SK-N-MC (cell line): Measurements from ENCODE around the gene PLXDC1.

Experiments
- EZH2 ChIP-seq: fragments of 200-600 bp; sonication (generic); IDR thresholded peaks from one replicate; pipeline ENCODE4 v1.6.1; 2017; ENCODE audit warnings: antibody characterized with exemption
- POLR2AphosphoS5 ChIP-seq: IDR thresholded peaks from 2 replicates; pipeline ENCODE4 v1.6.1; 2012; ENCODE audit warnings: mild to moderate bottlenecking, low read depth, low read length, borderline replicate concordance

DNA sequence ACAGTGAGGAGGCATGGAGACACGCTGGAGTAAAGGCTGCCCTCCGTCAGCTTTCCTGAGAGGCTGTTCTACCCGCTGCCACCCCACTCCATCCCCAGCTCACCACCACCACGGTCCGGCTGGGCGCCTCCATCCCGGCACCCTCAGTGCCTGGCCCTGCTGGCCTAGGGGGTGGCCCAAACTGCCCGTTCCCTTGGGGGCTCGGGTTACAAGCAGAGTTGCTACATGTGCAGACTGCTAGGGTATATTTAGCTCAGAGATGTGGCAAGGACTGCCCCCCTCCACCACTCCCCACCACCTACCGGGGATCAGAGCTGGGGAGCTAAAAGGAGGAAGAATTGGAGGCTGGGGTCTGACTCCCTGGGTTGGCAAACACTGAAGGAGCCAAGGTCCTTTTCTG is 41.9 kb upstream of the PLXDC1 start:
- TF ChIP-seq POLR2AphosphoS5 (no peak), EZH2 (no peak)
